ENCODE measurements around the gene AXIN1.
"Not testable (repeated sequence)": the region's sequence is repeated elsewhere in the genome, so short reads cannot be mapped to it uniquely, and the experiment has no call there.

Gene AXIN1

DNA sequence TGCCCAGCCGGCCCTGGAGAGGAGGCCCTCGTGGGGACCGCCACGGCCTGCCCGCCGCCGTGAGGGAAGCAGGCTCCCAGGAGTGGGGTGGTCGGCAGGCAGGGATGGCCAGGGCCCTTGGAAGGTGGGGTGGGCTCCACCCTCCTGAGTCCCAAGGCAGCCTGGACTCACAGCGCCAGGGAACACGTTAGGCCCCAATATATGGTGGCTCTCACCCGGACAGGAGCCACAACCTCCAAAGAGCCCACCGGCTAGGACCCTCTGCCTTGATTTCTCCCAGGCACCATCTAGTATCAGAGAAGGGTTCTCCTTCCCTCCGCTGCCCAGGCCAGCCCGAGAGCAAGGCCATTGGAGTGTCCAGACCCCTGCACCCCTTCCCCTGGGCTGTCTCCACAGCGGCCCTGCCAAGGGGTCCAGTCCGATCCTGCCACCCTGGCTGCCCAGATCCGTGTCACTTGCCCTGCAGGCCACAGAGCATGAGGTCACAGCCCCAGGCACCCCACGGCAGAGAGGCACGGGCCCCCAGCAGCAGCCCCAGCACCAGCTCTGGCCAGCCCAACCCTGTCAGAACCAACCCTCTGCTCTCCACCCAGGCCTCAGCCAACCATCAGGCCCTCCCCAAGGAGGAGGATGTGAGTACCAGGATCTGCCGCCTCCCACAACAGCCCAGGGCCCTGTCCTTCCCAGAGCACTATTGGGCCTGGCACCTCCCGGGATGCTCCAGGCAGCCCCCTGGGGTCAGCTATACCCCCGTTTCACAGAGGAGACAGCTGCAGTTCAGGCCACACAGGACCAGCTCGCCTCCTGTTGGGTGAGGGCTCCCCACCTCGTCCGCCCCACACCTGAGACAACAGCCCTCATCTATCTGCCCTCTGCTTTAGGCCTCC lies 1.1 kb upstream of the AXIN1 start:
- Histone ChIP-seq H3K4me1 (ENCODE audit: control insufficient read depth, insufficient read depth, low read length, poor library complexity, severe bottlenecking) (peaks cover 49% of the 10 kb centered on the region), H3K9me3 (ENCODE audit: control insufficient read depth, low read length) (no peaks in the 10 kb centered on the region), H3K27ac (ENCODE audit: insufficient read depth, low read length, poor library complexity, severe bottlenecking) (peak overlapping the region; percentile 46), H3K4me3 (ENCODE audit: insufficient read depth, low read depth, low read length, poor library complexity, severe bottlenecking) (peak overlapping the region; percentile 33), H3K27me3 (replicated peaks; ENCODE audit: control insufficient read depth, insufficient read depth, low read length, poor library complexity, severe bottlenecking) (no peaks in the 10 kb centered on the region), H3K36me3 (ENCODE audit: control insufficient read depth, insufficient read depth, low read length) (no peaks in the 10 kb centered on the region)
- DNase-seq: no peak

DNA sequence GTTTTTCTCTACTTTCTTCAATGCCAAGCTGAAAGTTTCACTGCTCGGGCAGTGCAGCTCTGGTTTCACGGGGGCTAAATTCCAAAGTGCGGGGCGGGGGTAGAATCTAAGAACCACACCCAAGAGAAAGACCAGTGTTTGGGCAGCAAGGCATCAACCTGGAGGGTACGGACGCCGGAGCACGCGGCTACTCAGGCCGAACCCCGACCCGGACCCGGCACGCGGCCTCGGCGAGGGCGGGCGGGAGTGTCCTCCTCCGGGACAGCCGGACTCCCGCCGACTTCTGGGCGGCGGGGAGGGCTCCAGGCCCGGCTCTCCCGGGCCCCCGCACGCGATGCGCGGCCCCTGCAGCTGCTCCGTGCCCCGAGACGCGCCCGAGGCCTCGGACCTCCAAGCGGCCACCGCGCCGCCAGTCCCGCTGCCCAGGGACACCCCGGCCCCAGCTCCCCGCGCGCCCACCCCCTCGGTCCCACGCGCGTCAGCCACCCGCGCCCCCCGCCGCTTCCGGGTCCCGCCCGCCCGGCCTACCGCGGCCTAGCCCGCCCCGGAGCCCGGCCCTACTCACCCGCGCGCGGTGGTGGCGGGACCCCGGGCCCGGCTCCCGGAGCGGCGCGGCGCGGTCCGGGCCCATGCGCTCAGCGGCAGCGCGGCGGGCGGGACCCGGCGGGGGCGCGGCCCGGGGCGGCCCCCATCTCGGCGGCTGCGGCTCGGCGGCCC lies 561 bp downstream of the AXIN1 start:
- peak in 2 of 3 donors; percentile 18 to 32 for DNase-seq
- H3K4me1 ChIP-seq (ENCODE audit: control insufficient read depth, insufficient read depth, low read length, poor library complexity, severe bottlenecking): peaks cover 48% of the 10 kb centered on the region

DNA sequence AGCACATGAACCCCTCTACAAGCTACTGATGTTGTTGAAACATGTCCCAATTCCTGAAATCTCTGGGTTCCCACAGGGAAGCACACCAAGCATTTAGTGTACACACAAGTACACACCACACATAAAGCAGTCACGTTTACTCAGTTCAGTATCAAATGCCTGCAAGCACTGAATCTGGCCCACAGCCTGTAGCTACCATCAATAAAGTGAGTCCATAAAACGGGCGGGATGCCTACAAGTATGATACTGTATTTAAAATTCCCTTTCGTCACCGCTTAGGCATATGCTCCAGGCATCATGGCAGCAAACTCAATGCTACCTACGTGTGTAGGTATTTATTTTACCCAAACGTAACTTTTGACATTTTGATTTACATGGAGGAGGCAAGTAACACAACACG lies 2.3 kb downstream of the AXIN1 start:
- peaks cover 41% of the 10 kb centered on the region for H3K4me1 ChIP-seq (ENCODE audit: control insufficient read depth, insufficient read depth, low read length, poor library complexity, severe bottlenecking)
- DNase-seq: no peak
- H3K27ac ChIP-seq (ENCODE audit: insufficient read depth, low read length, poor library complexity, severe bottlenecking): no peak overlapping the region
- H3K36me3 ChIP-seq (ENCODE audit: control insufficient read depth, insufficient read depth, low read length): peaks cover under 1% of the 10 kb centered on the region
- H3K4me3 ChIP-seq (ENCODE audit: insufficient read depth, low read depth, low read length, poor library complexity, severe bottlenecking): no peak overlapping the region
- H3K27me3 ChIP-seq (replicated peaks; ENCODE audit: control insufficient read depth, insufficient read depth, low read length, poor library complexity, severe bottlenecking): no peaks in the 10 kb centered on the region
- no peaks in the 10 kb centered on the region for H3K9me3 ChIP-seq (ENCODE audit: control insufficient read depth, low read length)

More for the DNA sequence above, 561 bp downstream of the AXIN1 start:
- Histone ChIP-seq H3K9me3 (ENCODE audit: control insufficient read depth, low read length) (no peaks in the 10 kb centered on the region), H3K4me3 (ENCODE audit: insufficient read depth, low read depth, low read length, poor library complexity, severe bottlenecking) (peak overlapping the region; percentile 52), H3K36me3 (ENCODE audit: control insufficient read depth, insufficient read depth, low read length) (no peaks in the 10 kb centered on the region), H3K27ac (ENCODE audit: insufficient read depth, low read length, poor library complexity, severe bottlenecking) (peak overlapping the region; percentile 48), H3K27me3 (replicated peaks; ENCODE audit: control insufficient read depth, insufficient read depth, low read length, poor library complexity, severe bottlenecking) (no peaks in the 10 kb centered on the region)

DNA sequence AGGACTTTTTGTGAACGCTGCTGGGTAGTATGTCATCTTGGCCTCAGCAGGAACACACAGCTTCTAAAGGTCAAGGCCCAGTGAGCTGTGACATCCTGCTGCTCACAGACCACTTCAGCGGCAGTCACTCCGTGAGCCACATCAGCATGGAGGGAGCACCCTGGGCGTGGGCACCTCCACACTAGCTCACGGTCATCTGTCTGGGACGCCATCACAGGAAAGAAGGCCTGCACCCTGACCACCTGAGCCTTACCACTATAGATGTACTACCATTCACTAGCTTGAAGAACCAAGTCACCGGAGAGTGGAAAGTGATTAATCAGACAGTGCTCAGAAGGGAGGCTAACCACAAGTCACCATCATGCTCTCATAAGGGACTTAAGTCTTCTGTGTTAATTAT lies 3.3 kb downstream of the AXIN1 start:
- no peak overlapping the region for H3K27ac ChIP-seq (ENCODE audit: insufficient read depth, low read length, poor library complexity, severe bottlenecking)

DNA sequence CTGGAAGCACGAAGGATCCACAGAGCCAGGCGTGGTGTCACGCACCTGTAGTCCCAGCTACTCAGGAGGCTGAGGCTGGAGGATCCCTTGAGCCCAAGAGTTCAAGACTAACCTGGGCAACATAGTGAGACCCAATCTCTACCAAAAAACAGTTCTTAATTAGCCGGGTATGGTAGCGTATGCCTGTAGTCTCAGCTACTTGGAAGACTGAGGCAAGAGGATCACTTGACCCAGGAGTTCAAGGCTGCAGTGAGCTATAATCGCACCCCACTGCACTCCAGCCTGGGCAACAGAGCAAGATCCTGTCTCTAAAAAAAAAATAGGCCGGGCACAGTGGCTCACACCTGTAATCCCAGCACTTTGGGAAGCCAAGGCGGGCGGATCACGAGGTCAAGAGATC lies 4.0 kb downstream of the AXIN1 start:
- not testable (repeated sequence) for H3K36me3 ChIP-seq (ENCODE audit: control insufficient read depth, insufficient read depth, low read length); H3K4me3 ChIP-seq (ENCODE audit: insufficient read depth, low read depth, low read length, poor library complexity, severe bottlenecking); H3K27me3 ChIP-seq (replicated peaks; ENCODE audit: control insufficient read depth, insufficient read depth, low read length, poor library complexity, severe bottlenecking); H3K9me3 ChIP-seq (ENCODE audit: control insufficient read depth, low read length); DNase-seq; H3K27ac ChIP-seq (ENCODE audit: insufficient read depth, low read length, poor library complexity, severe bottlenecking)
- peaks cover 24% of the 10 kb centered on the region for H3K4me1 ChIP-seq (ENCODE audit: control insufficient read depth, insufficient read depth, low read length, poor library complexity, severe bottlenecking)

More for the DNA sequence above, 3.3 kb downstream of the AXIN1 start:
- Histone ChIP-seq H3K4me1 (ENCODE audit: control insufficient read depth, insufficient read depth, low read length, poor library complexity, severe bottlenecking) (peaks cover 31% of the 10 kb centered on the region), H3K4me3 (ENCODE audit: insufficient read depth, low read depth, low read length, poor library complexity, severe bottlenecking) (no peak overlapping the region), H3K9me3 (ENCODE audit: control insufficient read depth, low read length) (no peaks in the 10 kb centered on the region), H3K27me3 (replicated peaks; ENCODE audit: control insufficient read depth, insufficient read depth, low read length, poor library complexity, severe bottlenecking) (no peaks in the 10 kb centered on the region), H3K36me3 (ENCODE audit: control insufficient read depth, insufficient read depth, low read length) (peaks cover 9% of the 10 kb centered on the region)
- no peak for DNase-seq

DNA sequence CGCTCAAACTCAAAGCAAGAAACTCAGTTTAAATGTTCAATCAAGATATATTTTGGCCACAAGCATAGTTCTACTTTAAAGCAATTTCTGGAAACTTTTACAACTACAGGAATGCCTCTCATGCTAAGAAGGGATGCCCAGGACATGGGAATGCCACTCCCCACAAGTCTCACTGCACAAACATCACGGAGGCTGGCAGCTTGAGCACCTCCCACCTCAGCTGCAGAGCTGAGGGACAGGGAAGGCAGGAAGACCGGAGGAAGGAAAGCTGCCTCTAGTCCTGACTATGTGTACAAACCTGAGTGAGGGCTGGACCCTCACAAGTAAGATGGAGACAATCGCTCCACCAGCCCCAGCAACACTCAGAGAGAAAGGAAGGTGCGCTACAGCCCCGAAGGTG lies 5.3 kb downstream of the AXIN1 start:
- peaks cover 14% of the 10 kb centered on the region for H3K36me3 ChIP-seq (ENCODE audit: control insufficient read depth, insufficient read depth, low read length)
- no peaks in the 10 kb centered on the region for H3K27me3 ChIP-seq (replicated peaks; ENCODE audit: control insufficient read depth, insufficient read depth, low read length, poor library complexity, severe bottlenecking)
- no peaks in the 10 kb centered on the region for H3K9me3 ChIP-seq (ENCODE audit: control insufficient read depth, low read length)
- no peak overlapping the region for H3K4me3 ChIP-seq (ENCODE audit: insufficient read depth, low read depth, low read length, poor library complexity, severe bottlenecking)
- peaks cover 23% of the 10 kb centered on the region for H3K4me1 ChIP-seq (ENCODE audit: control insufficient read depth, insufficient read depth, low read length, poor library complexity, severe bottlenecking)
- H3K27ac ChIP-seq (ENCODE audit: insufficient read depth, low read length, poor library complexity, severe bottlenecking): no peak overlapping the region
- DNase-seq: no peak

DNA sequence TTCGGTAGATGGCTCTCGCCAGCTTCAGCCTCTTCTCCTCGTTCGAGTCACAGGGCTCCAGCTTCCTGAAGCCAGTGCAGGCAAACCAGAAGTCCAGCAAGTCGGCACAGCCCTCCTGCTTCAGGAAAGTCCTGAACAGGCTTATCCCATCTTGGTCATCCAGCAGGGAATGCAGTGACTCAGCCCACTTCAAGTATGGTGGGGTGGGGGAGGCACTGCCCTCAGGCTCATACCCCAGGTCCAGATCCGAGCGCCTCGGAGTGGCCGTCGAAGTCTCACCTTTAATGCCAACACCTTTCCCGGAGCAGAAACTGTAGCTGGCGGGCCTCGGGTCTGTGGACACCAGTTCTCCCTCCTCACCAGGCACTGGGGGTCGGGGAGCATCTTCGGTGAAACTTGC lies 5.9 kb downstream of the AXIN1 start:
- Histone ChIP-seq H3K4me3 (ENCODE audit: insufficient read depth, low read depth, low read length, poor library complexity, severe bottlenecking) (no peak overlapping the region), H3K4me1 (ENCODE audit: control insufficient read depth, insufficient read depth, low read length, poor library complexity, severe bottlenecking) (peaks cover 23% of the 10 kb centered on the region), H3K27ac (ENCODE audit: insufficient read depth, low read length, poor library complexity, severe bottlenecking) (no peak overlapping the region), H3K36me3 (ENCODE audit: control insufficient read depth, insufficient read depth, low read length) (peaks cover 15% of the 10 kb centered on the region), H3K27me3 (replicated peaks; ENCODE audit: control insufficient read depth, insufficient read depth, low read length, poor library complexity, severe bottlenecking) (no peaks in the 10 kb centered on the region), H3K9me3 (ENCODE audit: control insufficient read depth, low read length) (no peaks in the 10 kb centered on the region)
- no peak for DNase-seq

DNA sequence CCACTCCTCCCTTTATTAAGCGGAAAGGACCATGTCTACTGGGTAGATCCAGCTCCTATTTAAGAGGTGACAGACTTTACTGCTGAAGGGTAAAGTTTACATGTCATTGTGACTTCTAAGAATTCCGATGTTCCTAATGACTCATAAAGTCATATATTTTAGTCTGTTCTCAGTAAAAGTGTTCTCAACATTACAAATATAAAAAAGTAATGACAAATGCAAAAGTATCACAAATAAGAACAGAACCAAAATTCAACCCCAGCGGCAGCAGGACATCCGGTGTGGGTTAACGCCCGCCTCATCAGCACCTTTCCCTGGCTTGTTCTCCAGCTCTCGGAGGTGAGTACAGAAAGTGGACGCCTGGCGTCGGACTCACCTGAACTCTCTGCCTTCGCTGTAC lies 6.8 kb downstream of the AXIN1 start:
- Histone ChIP-seq H3K4me1 (ENCODE audit: control insufficient read depth, insufficient read depth, low read length, poor library complexity, severe bottlenecking) (peaks cover 20% of the 10 kb centered on the region), H3K27ac (ENCODE audit: insufficient read depth, low read length, poor library complexity, severe bottlenecking) (no peak overlapping the region), H3K4me3 (ENCODE audit: insufficient read depth, low read depth, low read length, poor library complexity, severe bottlenecking) (no peak overlapping the region), H3K27me3 (replicated peaks; ENCODE audit: control insufficient read depth, insufficient read depth, low read length, poor library complexity, severe bottlenecking) (no peaks in the 10 kb centered on the region), H3K36me3 (ENCODE audit: control insufficient read depth, insufficient read depth, low read length) (peaks cover 15% of the 10 kb centered on the region), H3K9me3 (ENCODE audit: control insufficient read depth, low read length) (no peaks in the 10 kb centered on the region)
- DNase-seq: no peak

DNA sequence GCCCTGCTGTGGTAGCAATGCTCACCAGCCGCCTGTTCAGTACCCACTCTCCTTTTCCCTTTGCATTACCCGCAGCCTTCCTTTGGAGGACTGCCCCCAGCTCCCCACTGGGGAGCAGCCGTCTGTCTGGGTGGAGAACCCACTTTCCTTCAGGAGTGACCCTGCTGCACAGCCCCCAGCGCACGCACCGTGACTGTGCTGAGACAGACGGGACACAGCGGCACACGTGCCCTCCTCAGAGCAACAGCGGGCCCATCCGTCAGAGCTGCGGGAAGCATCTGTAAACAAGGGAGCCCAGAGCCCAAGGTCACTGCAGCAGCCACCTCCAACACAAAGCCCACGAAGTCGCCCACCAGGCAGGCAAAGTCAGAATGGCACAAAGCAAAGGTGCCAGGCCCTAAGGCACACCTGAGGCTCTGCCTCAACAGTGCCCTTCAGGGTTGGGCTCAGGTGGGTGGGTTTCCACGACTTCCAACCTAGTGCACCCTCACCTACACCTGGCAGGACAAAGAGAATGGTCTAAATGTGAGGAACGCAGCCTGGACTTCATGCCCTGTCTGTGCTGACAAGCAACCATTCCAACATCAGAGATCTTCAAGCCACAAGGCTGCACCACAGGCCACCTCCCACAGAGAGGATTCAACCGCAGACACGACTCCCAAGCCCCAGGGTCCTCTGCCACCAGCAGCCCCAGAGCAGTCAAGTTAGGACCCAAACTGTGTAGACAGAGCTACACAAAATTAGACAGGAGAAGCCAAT lies 9.9 kb downstream of the AXIN1 start:
- H3K4me3 ChIP-seq (ENCODE audit: insufficient read depth, low read depth, low read length, poor library complexity, severe bottlenecking): no peak overlapping the region
- no peak for DNase-seq
- H3K9me3 ChIP-seq (ENCODE audit: control insufficient read depth, low read length): no peaks in the 10 kb centered on the region
- H3K27me3 ChIP-seq (replicated peaks; ENCODE audit: control insufficient read depth, insufficient read depth, low read length, poor library complexity, severe bottlenecking): no peaks in the 10 kb centered on the region
- H3K27ac ChIP-seq (ENCODE audit: insufficient read depth, low read length, poor library complexity, severe bottlenecking): no peak overlapping the region
- H3K36me3 ChIP-seq (ENCODE audit: control insufficient read depth, insufficient read depth, low read length): peaks cover 15% of the 10 kb centered on the region
- H3K4me1 ChIP-seq (ENCODE audit: control insufficient read depth, insufficient read depth, low read length, poor library complexity, severe bottlenecking): peaks cover 27% of the 10 kb centered on the region

Measured in effector memory CD4-positive, alpha-beta T cell (primary cell).